HEK293T (cell line): ENCODE measurements around the gene OR4C13.

Source experiments
- ARNT ChIP-seq: fragments of 450-650 bp; IDR thresholded peaks from 2 replicates; pipeline ENCODE4 v1.6.1; 2017; ENCODE audit warnings: mild to moderate bottlenecking
- BHLHE40 ChIP-seq: fragments of 450-650 bp; IDR thresholded peaks from 2 replicates; pipeline ENCODE4 v1.6.1; 2016; ENCODE audit warnings: mild to moderate bottlenecking, moderate library complexity, borderline replicate concordance
- CTBP1 ChIP-seq: fragments of 450-650 bp; IDR thresholded peaks from 2 replicates; pipeline ENCODE4 v1.6.1; 2016; ENCODE audit warnings: borderline replicate concordance
- FOXA1 ChIP-seq: fragments of 450-650 bp; IDR thresholded peaks from 2 replicates; pipeline ENCODE4 v1.6.1; 2016; ENCODE audit warnings: mild to moderate bottlenecking
- FOXK2 ChIP-seq: fragments of 450-650 bp; IDR thresholded peaks from 2 replicates; pipeline ENCODE4 v1.6.1; 2016; ENCODE audit warnings: mild to moderate bottlenecking
- FOXM1 ChIP-seq: fragments of 450-650 bp; IDR thresholded peaks from 2 replicates; pipeline ENCODE4 v1.6.1; 2017; ENCODE audit warnings: mild to moderate bottlenecking, borderline replicate concordance
- LEF1 ChIP-seq: fragments of 450-650 bp; IDR thresholded peaks from 2 replicates; pipeline ENCODE4 v1.6.1; 2017; ENCODE audit warnings: mild to moderate bottlenecking, borderline replicate concordance
- NFRKB ChIP-seq: fragments of 450-650 bp; IDR thresholded peaks from 2 replicates; pipeline ENCODE4 v1.6.1; 2016; ENCODE audit warnings: mild to moderate bottlenecking, moderate library complexity
- SP1 ChIP-seq: fragments of 450-650 bp; IDR thresholded peaks from 2 replicates; pipeline ENCODE4 v1.6.1; 2017
- SUZ12 ChIP-seq: fragments of 450-650 bp; IDR thresholded peaks from 2 replicates; pipeline ENCODE4 v1.6.1; 2016; ENCODE audit warnings: mild to moderate bottlenecking
- TARDBP ChIP-seq: fragments of 450-650 bp; IDR thresholded peaks from 2 replicates; pipeline ENCODE4 v1.6.1; 2016
- ZNF384 ChIP-seq: fragments of 450-650 bp; IDR thresholded peaks from 2 replicates; pipeline ENCODE4 v1.6.1; 2016
- TF ChIP-seq, protein P1 (sequence below): fragments of 450-650 bp; IDR thresholded peaks from 2 replicates; pipeline ENCODE4 v1.6.1; 2016

DNA sequence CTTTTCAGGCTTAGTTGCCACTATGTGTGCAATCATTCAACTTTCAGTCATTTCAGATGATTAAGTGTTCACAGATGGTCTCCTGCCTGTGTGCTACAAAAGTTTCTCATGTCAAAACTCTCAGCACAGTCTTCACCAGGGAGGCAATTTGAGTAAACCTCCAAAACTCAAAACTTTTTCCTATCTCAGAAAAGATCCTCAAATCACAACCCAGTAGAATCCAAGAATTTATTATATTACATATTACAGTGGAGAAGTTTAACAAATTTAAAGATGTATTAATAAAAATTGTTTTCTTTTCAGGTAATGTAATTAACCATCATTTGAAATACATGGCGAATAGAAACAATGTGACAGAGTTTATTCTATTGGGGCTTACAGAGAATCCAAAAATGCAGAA, at the start of gene OR4C13:
- no peak for TF ChIP-seq SP1
- TF ChIP-seq ZNF384 = no peak
- no peak for TF ChIP-seq FOXK2
- no peak for TF ChIP-seq SUZ12
- no peak for TF ChIP-seq FOXM1
- no peak for TF ChIP-seq LEF1
- no peak for TF ChIP-seq TARDBP
- TF ChIP-seq FOXA1 = no peak
- TF ChIP-seq CTBP1 = no peak
- TF ChIP-seq BHLHE40 = no peak
- no peak for TF ChIP-seq NFRKB
- TF ChIP-seq, protein P1, sequence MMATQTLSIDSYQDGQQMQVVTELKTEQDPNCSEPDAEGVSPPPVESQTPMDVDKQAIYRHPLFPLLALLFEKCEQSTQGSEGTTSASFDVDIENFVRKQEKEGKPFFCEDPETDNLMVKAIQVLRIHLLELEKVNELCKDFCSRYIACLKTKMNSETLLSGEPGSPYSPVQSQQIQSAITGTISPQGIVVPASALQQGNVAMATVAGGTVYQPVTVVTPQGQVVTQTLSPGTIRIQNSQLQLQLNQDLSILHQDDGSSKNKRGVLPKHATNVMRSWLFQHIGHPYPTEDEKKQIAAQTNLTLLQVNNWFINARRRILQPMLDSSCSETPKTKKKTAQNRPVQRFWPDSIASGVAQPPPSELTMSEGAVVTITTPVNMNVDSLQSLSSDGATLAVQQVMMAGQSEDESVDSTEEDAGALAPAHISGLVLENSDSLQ = no peak
- TF ChIP-seq ARNT = no peak
